ENCODE measurements around the gene ITGA6. TPM values are rescaled to one million over a fixed set of nuclear protein-coding genes. Genes with fewer than 3 reads are reported as not detected.

The ITGA6 gene
- total and polyA plus RNA-seq, 2 experiments from 2014 or later: 32.9 to 124 TPM

GRCh38 chr2:172430027-172430426 lies 2.6 kb downstream of the ITGA6 start (continued):
- TF ChIP-seq ZNF462 (CRISPR knock-in tag; IDR thresholded peaks at IDR 0.05) (no peak), ETS1 (IDR thresholded peaks at IDR 0.05) (no peak), JUNB (IDR thresholded peaks at IDR 0.05; ENCODE audit: unreplicated experiment) (no peak)

- peaks cover 17% of the 10 kb centered on the region for H4K20me1 ChIP-seq (replicated peaks; ENCODE audit: insufficient read depth)
- peaks cover 75% of the 10 kb centered on the region for H3K79me2 ChIP-seq (replicated peaks; ENCODE audit: insufficient read depth)
- no peak for TF ChIP-seq CTCF (conservative IDR thresholded peaks at IDR 0.05; ENCODE audit: low read depth in 2 of 2)
- TF ChIP-seq EZH2 (IDR thresholded peaks at IDR 0.05; ENCODE audit: low read depth, unreplicated experiment): no peak
- TF ChIP-seq POLR2AphosphoS5 (IDR thresholded peaks at IDR 0.05; ENCODE audit: low read depth): no peak
- no peak for TF ChIP-seq CREB1 (CRISPR knock-in tag; IDR thresholded peaks at IDR 0.05; ENCODE audit: low read depth)
- TF ChIP-seq JUNB (IDR thresholded peaks at IDR 0.05; ENCODE audit: unreplicated experiment): no peak
- no peak for TF ChIP-seq ZNF114 (CRISPR knock-in tag; IDR thresholded peaks at IDR 0.05)
- TF ChIP-seq NANOG (IDR thresholded peaks at IDR 0.05; ENCODE audit: borderline replicate concordance): no peak
- TF ChIP-seq REST (IDR thresholded peaks at IDR 0.05; ENCODE audit: unreplicated experiment): no peak
- no peak for TF ChIP-seq EZH2phosphoT487 (IDR thresholded peaks at IDR 0.05; ENCODE audit: unreplicated experiment)
- no peak for TF ChIP-seq STAT1 (IDR thresholded peaks at IDR 0.05; ENCODE audit: unreplicated experiment)
Measured at GRCh38 chr2:172430678-172431077, 3.3 kb downstream of the ITGA6 start.

More at GRCh38 chr2:172430678-172431077, 3.3 kb downstream of the ITGA6 start:
- Mint-ChIP-seq H3K27ac (no peak overlapping the region), H3K27me3 (ENCODE audit: insufficient read depth, low read depth, poor library complexity) (peaks cover 6% of the 10 kb centered on the region), H3K9me3 (no peaks in the 10 kb centered on the region), H3K36me3 (ENCODE audit: low read depth) (0 out of 3 replicates have a peak, but pooled peaks cover 3% of the 10 kb centered on the region), H3K4me1 (peaks cover 82% of the 10 kb centered on the region), H3K4me3 (no peak overlapping the region; the same call in 1 of the 3 replicates)
- H3K36me3 ChIP-seq (ENCODE audit: insufficient read depth): no peaks in the 10 kb centered on the region
- ATAC-seq: no peak
- H3K4me2 ChIP-seq: peak overlapping the region; percentile 56
- H3K27ac ChIP-seq (ENCODE audit: low read depth): no peak overlapping the region
- H3K9me2 ChIP-seq (ENCODE audit: insufficient read depth): peaks cover under 1% of the 10 kb centered on the region; the same call in 1 of the 2 replicates
- no peak overlapping the region for H2AFZ ChIP-seq
- no peak for DNase-seq (ENCODE audit: low spot score)
- H3K4me3 ChIP-seq: peak overlapping the region; percentile 11; the same call in 1 of the 2 replicates
- peaks cover 83% of the 10 kb centered on the region for H3K4me1 ChIP-seq (ENCODE audit: insufficient read depth)
- H3F3A ChIP-seq (replicated peaks; ENCODE audit: low read depth): 0 out of 2 replicates have a peak, but pooled peaks cover 2% of the 10 kb centered on the region
- 0 out of 2 replicates have a peak, but pooled peaks cover 8% of the 10 kb centered on the region for H3K27me3 ChIP-seq (ENCODE audit: insufficient read depth)

All from GM23338 (cell line).